Coronary artery (tissue), 2 donors: ENCODE results near the gene BAHD1.
A peak's percentile ranks its signal among the peaks of the same experiment; 100 is the strongest.

Experiments used
- DNase-seq: peaks from one replicate; pipeline ENCODE4 v3.0.0-alpha.2; 2017; ENCODE audit warnings: low spot score
- H3K27ac ChIP-seq, 2 donors: fragments of 200-600 bp; sonication (generic); one replicate each; pipeline ENCODE4 v1.5.1; 2016 to 2019
- H3K4me3 ChIP-seq: fragments of 200-600 bp; sonication (generic); 2 replicates; pipeline ENCODE4 v1.5.1; 2016; ENCODE audit warnings: mild to moderate bottlenecking, moderate library complexity
- CTCF ChIP-seq: fragments of 200-600 bp; sonication (generic); IDR thresholded peaks from one replicate; pipeline ENCODE4 v1.5.1; 2019; ENCODE audit warnings: antibody characterized with exemption

Gene BAHD1

GRCh38 chr15:40469776-40470390 is 29.1 kb downstream of the BAHD1 start:
- peak overlapping the region; percentile 91 for H3K4me3 ChIP-seq
- TF ChIP-seq CTCF, result no peak
- peak overlapping the region; percentile 87 to 96 for H3K27ac ChIP-seq
- DNase-seq, result no peak

- Histone ChIP-seq H3K4me3 (peak within 1 kb of the TSS; percentile 91), H3K27ac (peak within 1 kb of the TSS; percentile 87 to 96)
- TF ChIP-seq CTCF, result no peak
- DNase-seq, result no peak
Observed at GRCh38 chr15:40470423-40471104, 29.8 kb downstream of the BAHD1 start, which contains the start of gene CHST14. Gene CHST14 (plus strand): TSS chr15:40470984. CDS start chr15:40471214, 230 bp downstream.

DNA sequence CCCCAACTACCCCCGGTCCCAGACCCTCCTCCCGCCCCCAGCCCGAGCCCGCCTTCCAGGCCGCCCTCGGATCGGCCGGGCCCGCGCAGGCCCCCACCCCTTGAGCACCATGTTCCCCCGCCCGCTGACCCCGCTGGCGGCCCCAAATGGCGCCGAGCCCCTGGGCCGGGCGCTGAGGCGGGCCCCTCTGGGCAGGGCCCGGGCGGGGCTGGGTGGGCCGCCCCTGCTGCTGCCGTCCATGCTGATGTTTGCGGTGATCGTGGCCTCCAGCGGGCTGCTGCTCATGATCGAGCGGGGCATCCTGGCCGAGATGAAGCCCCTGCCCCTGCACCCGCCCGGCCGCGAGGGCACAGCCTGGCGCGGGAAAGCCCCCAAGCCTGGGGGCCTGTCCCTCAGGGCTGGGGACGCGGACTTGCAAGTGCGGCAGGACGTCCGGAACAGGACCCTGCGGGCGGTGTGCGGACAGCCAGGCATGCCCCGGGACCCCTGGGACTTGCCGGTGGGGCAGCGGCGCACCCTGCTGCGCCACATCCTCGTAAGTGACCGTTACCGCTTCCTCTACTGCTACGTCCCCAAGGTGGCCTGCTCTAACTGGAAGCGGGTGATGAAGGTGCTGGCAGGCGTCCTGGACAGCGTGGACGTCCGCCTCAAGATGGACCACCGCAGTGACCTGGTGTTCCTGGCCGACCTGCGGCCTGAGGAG is 30.5 kb downstream of the BAHD1 start:
- peak overlapping the region; percentile 91 for H3K4me3 ChIP-seq
- TF ChIP-seq CTCF, result no peak
- peak overlapping the region; percentile 87 to 96 for H3K27ac ChIP-seq
- no peak for DNase-seq

DNA sequence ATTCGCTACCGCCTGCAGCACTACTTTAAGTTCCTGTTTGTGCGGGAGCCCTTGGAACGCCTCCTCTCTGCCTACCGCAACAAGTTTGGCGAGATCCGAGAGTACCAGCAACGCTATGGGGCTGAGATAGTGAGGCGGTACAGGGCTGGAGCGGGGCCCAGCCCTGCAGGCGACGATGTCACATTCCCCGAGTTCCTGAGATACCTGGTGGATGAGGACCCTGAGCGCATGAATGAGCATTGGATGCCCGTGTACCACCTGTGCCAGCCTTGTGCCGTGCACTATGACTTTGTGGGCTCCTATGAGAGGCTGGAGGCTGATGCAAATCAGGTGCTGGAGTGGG is 31.0 kb downstream of the BAHD1 start:
- H3K27ac ChIP-seq, result peak overlapping the region in 1 of 2 donors; percentile 96
- no peak for TF ChIP-seq CTCF
- H3K4me3 ChIP-seq, result peak overlapping the region; percentile 91
- DNase-seq, result no peak

- no peak for DNase-seq
- Histone ChIP-seq H3K27ac (peak overlapping the region in 1 of 2 donors; percentile 96), H3K4me3 (peak overlapping the region; percentile 91)
- no peak for TF ChIP-seq CTCF
Observed at GRCh38 chr15:40472171-40472727, 31.5 kb downstream of the BAHD1 start.

GRCh38 chr15:40474581-40474980 is 33.8 kb downstream of the BAHD1 start:
- Histone ChIP-seq H3K4me3 (no peak overlapping the region), H3K27ac (no peak overlapping the region)
- no peak for TF ChIP-seq CTCF
- DNase-seq, result no peak
